ENCODE measurements around the gene CRTC3.
"Not testable (repeated sequence)": the region's sequence is repeated elsewhere in the genome, so short reads cannot be mapped to it uniquely, and the experiment has no call there.

Gene CRTC3, protein sequence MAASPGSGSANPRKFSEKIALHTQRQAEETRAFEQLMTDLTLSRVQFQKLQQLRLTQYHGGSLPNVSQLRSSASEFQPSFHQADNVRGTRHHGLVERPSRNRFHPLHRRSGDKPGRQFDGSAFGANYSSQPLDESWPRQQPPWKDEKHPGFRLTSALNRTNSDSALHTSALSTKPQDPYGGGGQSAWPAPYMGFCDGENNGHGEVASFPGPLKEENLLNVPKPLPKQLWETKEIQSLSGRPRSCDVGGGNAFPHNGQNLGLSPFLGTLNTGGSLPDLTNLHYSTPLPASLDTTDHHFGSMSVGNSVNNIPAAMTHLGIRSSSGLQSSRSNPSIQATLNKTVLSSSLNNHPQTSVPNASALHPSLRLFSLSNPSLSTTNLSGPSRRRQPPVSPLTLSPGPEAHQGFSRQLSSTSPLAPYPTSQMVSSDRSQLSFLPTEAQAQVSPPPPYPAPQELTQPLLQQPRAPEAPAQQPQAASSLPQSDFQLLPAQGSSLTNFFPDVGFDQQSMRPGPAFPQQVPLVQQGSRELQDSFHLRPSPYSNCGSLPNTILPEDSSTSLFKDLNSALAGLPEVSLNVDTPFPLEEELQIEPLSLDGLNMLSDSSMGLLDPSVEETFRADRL

GRCh38 chr15:90529371-90530249, at the start of gene CRTC3:
TSS of gene CRTC3 (plus strand) at chr15:90529923. CDS start at chr15:90530072, 149 bp downstream.
- peak; percentile 70 for DNase-seq

- DNase-seq = peak; percentile 24
Observed at GRCh38 chr15:90481023-90481422, 48.7 kb upstream of the CRTC3 start.

- peak; percentile 24 for DNase-seq
Observed at GRCh38 chr15:90482124-90483011, 47.4 kb upstream of the CRTC3 start.

- DNase-seq = no peak
Observed at GRCh38 chr15:90483012-90483307, 46.8 kb upstream of the CRTC3 start.

DNA sequence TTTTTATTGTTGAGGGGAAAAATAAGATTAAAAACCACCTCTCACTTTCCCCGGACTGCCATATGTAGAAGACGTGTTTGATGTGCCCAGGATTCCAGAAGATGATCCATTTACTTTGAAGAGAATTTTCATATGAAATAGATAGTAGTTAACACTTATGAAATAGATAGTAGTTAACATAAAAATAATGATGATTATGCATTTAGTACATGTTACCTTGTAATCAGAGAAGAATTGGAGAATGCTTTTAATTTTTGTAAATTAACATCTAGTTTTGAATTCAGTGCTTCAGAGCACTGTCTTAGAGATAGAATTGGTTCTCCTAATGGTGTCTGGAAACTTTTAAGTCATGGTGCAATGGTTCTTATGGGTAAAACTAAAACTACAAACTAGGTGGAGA, 46.1 kb upstream of the CRTC3 start:
- no peak for DNase-seq

GRCh38 chr15:90487186-90487585, 42.5 kb upstream of the CRTC3 start:
- DNase-seq = no peak

- DNase-seq = no peak
Observed at GRCh38 chr15:90489514-90489913, 40.2 kb upstream of the CRTC3 start.

DNA sequence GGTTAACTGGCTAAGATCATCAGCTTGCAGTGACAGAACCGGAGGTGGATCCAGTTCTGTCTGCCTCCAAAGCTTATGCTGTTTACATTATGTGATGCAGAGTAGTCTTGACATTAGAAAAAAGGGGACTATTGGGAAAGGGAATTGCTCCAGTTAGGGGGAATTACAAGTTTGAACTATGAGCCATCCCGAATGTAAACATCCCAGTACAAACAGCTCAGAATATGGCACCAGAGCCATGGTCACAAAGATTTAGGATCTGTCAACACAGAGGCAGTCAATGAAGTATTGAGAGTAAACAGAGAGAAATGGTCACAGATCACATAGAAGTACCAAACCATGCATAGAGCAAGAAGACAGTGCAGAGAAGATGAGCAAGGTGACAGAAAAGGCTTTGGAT, 39.8 kb upstream of the CRTC3 start:
- DNase-seq = no peak

DNA sequence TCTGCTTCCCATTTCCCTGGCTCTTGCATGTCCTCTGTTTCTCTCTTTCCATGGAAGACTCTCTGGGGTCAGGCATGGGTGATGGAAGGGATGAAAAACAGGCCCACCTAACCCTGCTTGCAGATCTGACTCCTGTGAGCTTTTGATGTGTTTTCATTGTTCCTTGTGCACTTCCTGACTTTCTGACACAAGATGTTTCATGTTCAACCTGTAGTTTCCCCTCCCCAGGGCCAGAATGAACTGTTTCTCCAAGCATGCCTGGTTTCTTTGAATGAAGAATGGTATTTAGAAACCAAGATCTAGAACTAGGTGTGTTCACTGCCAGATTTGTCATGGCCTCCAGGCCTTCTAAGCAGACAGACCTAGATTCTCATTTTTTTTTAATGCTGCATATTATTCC, 36.1 kb upstream of the CRTC3 start:
- DNase-seq = no peak

GRCh38 chr15:90495067-90495466, 34.7 kb upstream of the CRTC3 start:
- peak; percentile 9 for DNase-seq

DNA sequence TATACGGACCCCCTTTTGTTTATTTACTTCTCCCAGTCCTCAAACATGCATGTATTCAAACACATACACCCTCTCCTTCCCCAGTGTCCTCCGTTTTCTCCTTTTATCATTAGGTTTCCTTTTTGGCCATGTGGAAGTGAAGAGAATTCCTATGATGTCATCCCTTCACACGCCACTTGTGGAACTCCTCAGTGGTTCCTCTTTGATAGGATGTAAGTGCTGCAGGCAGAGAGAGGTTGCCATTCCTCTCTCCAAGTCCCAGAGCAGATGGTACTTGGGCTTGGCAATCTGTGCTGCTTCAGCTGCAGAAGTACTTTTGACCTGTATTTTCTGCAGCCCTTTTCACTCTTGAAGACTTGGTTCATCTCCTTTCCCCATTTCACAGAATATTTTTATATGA, 32.9 kb upstream of the CRTC3 start:
- DNase-seq = peak; percentile 79

GRCh38 chr15:90497376-90497775, 32.3 kb upstream of the CRTC3 start:
- DNase-seq = peak; percentile 26

DNA sequence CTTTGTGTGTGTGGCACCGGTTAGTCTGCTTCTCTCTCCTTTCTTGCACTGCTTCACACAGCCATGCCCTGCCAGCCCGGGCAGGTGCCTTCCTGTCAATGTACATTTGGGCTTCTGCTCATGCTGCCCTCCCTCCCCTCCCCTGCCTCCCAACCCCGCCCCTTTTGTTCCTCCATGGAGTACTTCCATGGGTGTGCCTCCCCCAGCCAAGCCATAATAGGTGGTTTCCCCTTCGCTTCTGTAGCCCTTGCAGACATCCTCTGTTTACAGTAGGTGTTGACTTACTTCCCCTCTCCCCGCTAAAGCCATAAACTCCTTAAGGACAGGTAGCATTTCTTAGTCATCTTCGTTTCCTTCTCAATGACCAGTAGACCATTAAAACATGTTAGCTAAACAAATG, 31.8 kb upstream of the CRTC3 start:
- DNase-seq = no peak

GRCh38 chr15:90500171-90500570, 29.6 kb upstream of the CRTC3 start:
- DNase-seq = no peak

DNA sequence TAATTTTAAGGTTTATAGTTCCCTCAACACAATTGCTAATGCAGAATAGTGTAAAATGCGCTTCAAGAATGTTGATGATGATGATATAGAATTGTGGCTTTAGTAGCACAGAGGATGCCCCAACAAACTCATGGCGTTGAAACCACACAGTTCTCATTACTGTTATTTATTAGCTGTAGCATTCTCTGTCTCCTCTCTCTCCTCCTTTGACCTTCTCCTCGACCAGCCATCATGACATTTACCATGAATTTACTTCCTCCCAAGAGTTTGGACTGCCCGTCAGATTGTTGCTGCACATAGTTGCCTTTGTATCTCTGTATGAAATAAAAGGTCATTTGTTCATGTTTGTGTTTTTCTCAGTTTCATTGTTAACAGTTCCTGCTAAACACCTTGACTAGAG, 27.8 kb upstream of the CRTC3 start:
- DNase-seq = no peak

- not testable (repeated sequence) for DNase-seq
Observed at GRCh38 chr15:90510781-90511180, 18.9 kb upstream of the CRTC3 start.

GRCh38 chr15:90511211-90511618, 18.5 kb upstream of the CRTC3 start:
- DNase-seq = not testable (repeated sequence)

GRCh38 chr15:90512276-90512675, 17.4 kb upstream of the CRTC3 start:
- DNase-seq = peak; percentile 31

GRCh38 chr15:90512981-90513380, 16.7 kb upstream of the CRTC3 start:
- DNase-seq = peak; percentile 49

DNA sequence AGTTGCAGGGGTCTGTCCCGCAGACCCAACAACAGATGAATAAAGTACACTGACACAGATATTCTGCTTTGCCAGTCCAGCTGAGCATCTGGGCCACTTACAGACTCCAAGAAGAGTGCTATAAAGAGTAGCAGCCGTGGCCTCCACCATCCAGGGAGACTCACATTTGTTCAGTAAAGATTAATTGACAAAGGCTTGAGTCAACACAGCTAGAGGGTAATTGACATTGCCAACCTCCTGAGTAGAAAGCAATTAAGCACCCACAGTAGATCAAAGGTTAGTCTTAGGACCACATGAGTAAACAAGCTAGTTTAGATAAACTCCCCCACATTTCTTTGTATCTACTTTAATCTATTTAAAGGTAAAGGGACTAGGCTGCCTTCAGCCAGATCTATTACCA, 16.3 kb upstream of the CRTC3 start:
- DNase-seq = no peak

DNA sequence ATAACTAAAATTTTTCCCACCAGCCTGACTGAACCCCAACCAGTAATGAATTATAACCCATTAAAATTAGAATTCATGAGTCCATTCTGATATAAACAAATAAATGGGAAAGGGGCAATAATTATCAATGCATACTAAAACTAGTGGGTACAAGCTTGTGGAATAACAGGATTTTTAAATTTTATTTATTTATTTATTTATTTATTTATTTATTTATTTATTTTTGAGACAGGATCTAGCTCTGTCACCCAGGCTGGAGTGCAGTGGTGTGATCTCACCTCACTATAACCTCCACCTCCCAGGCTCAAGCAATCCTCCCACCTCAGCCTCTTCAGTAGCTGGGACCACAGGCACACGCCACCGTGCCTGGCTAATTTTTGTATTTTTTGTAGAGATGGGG, 15.8 kb upstream of the CRTC3 start:
- DNase-seq = not testable (repeated sequence)

DNA sequence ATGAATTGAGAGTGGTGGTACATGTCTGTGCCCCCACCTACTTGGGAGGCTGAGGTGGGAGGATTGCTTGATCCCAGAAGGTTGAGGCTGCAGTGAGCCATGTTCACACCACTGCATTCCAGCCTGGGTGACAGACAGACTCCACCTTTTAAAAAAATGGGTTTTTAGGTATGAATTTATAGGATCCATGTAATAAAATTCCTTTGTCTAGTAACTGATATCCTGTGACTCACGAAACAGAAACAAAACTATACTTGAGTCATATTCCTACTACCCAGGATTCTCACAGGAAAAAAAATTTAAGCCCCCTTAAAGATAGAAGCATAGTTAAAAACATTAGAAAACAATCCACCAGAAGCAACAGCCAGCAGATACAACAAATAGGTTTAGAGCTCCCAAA, 10.0 kb upstream of the CRTC3 start:
- no peak for DNase-seq

GRCh38 chr15:90520365-90520764, 9.4 kb upstream of the CRTC3 start:
- DNase-seq = no peak
